ENCODE measurements around the gene ACOT8. TPM values are rescaled to one million over a fixed set of nuclear protein-coding genes. Genes with fewer than 3 reads are reported as not detected.

The ACOT8 gene
- total RNA-seq, 1 donor from 2014 or later, result 33.8 TPM

- Mint-ChIP-seq H3K36me3 (ENCODE audit: unreplicated experiment) (no peaks in the 10 kb centered on the region), H3K4me1 (ENCODE audit: low read depth, unreplicated experiment) (peaks cover 4% of the 10 kb centered on the region), H3K27me3 (ENCODE audit: unreplicated experiment) (peaks cover 5% of the 10 kb centered on the region), H3K4me3 (ENCODE audit: unreplicated experiment) (no peak overlapping the region), H3K9me3 (ENCODE audit: unreplicated experiment) (peaks cover 4% of the 10 kb centered on the region), H3K27ac (ENCODE audit: unreplicated experiment) (no peak overlapping the region)
- no peak for DNase-seq
- no peak for TF ChIP-seq CTCF (IDR thresholded peaks at IDR 0.05; ENCODE audit: partially characterized antibody, unreplicated experiment)
Observed at GRCh38 chr20:45861221-45862075, 4.3 kb upstream of the ACOT8 start.

- Mint-ChIP-seq H3K4me1 (ENCODE audit: low read depth, unreplicated experiment) (peaks cover 4% of the 10 kb centered on the region), H3K36me3 (ENCODE audit: unreplicated experiment) (no peaks in the 10 kb centered on the region), H3K4me3 (ENCODE audit: unreplicated experiment) (no peak overlapping the region), H3K27ac (ENCODE audit: unreplicated experiment) (no peak overlapping the region), H3K9me3 (ENCODE audit: unreplicated experiment) (peaks cover 4% of the 10 kb centered on the region), H3K27me3 (ENCODE audit: unreplicated experiment) (peaks cover 5% of the 10 kb centered on the region)
- DNase-seq, result no peak
- no peak for TF ChIP-seq CTCF (IDR thresholded peaks at IDR 0.05; ENCODE audit: partially characterized antibody, unreplicated experiment)
Observed at GRCh38 chr20:45860560-45861220, 3.5 kb upstream of the ACOT8 start.

GRCh38 chr20:45859916-45860315 lies 2.7 kb upstream of the ACOT8 start:
- Mint-ChIP-seq H3K27me3 (ENCODE audit: unreplicated experiment) (peaks cover 5% of the 10 kb centered on the region), H3K4me3 (ENCODE audit: unreplicated experiment) (no peak overlapping the region), H3K27ac (ENCODE audit: unreplicated experiment) (no peak overlapping the region), H3K4me1 (ENCODE audit: low read depth, unreplicated experiment) (peaks cover 4% of the 10 kb centered on the region), H3K9me3 (ENCODE audit: unreplicated experiment) (peaks cover 4% of the 10 kb centered on the region), H3K36me3 (ENCODE audit: unreplicated experiment) (no peaks in the 10 kb centered on the region)
- no peak for TF ChIP-seq CTCF (IDR thresholded peaks at IDR 0.05; ENCODE audit: partially characterized antibody, unreplicated experiment)
- no peak for DNase-seq

GRCh38 chr20:45857882-45858216 lies 657 bp upstream of the ACOT8 start:
- Mint-ChIP-seq H3K36me3 (ENCODE audit: unreplicated experiment) (no peaks in the 10 kb centered on the region), H3K4me3 (ENCODE audit: unreplicated experiment) (peak overlapping the region; percentile 95), H3K9me3 (ENCODE audit: unreplicated experiment) (peaks cover 4% of the 10 kb centered on the region), H3K4me1 (ENCODE audit: low read depth, unreplicated experiment) (peaks cover 6% of the 10 kb centered on the region), H3K27ac (ENCODE audit: unreplicated experiment) (peak overlapping the region; percentile 95), H3K27me3 (ENCODE audit: unreplicated experiment) (peaks cover 5% of the 10 kb centered on the region)
- peak; percentile 49 for DNase-seq
- no peak for TF ChIP-seq CTCF (IDR thresholded peaks at IDR 0.05; ENCODE audit: partially characterized antibody, unreplicated experiment)

GRCh38 chr20:45853484-45853883 lies 3.7 kb downstream of the ACOT8 start:
- Mint-ChIP-seq H3K36me3 (ENCODE audit: unreplicated experiment) (no peaks in the 10 kb centered on the region), H3K4me1 (ENCODE audit: low read depth, unreplicated experiment) (peaks cover 5% of the 10 kb centered on the region), H3K9me3 (ENCODE audit: unreplicated experiment) (peaks cover 4% of the 10 kb centered on the region), H3K4me3 (ENCODE audit: unreplicated experiment) (no peak overlapping the region), H3K27ac (ENCODE audit: unreplicated experiment) (no peak overlapping the region), H3K27me3 (ENCODE audit: unreplicated experiment) (peaks cover 7% of the 10 kb centered on the region)
- DNase-seq, result no peak
- no peak for TF ChIP-seq CTCF (IDR thresholded peaks at IDR 0.05; ENCODE audit: partially characterized antibody, unreplicated experiment)
